Immature natural killer cell (primary cell): ENCODE data around the gene CATSPERE. TPM values are rescaled to one million over a fixed set of nuclear protein-coding genes. Genes with fewer than 3 reads are reported as not detected.
"Not testable (repeated sequence)": the region's sequence is repeated elsewhere in the genome, so short reads cannot be mapped to it uniquely, and the experiment has no call there.

ENCODE experiments used
- DNase-seq, 3 donors: peaks; one replicate each; pipeline ENCODE4 v3.0.0; 2022; ENCODE audit warnings: mixed read lengths in 1 of 3
- H3K27ac Mint-ChIP-seq, 6 donors: one replicate each; pipeline ENCODE4 v1.8.0; 2020; ENCODE audit warnings: mixed read lengths in 6 of 6, mild to moderate bottlenecking in 5 of 6, inconsistent platforms in 4 of 6, moderate library complexity in 3 of 6
- H3K27me3 Mint-ChIP-seq, 3 donors: one replicate each; pipeline ENCODE4 v1.8.0; 2020 to 2021; ENCODE audit warnings: low read depth in 3 of 3, mild to moderate bottlenecking in 3 of 3, mixed read lengths in 3 of 3, moderate library complexity in 3 of 3, inconsistent platforms in 1 of 3
- H3K36me3 Mint-ChIP-seq, 3 donors: one replicate each; pipeline ENCODE4 v1.8.0; 2020; ENCODE audit warnings: mixed read lengths in 3 of 3, inconsistent platforms in 2 of 3, mild to moderate bottlenecking in 2 of 3
- H3K4me1 Mint-ChIP-seq, 2 donors: one replicate each; pipeline ENCODE4 v1.8.0; 2020; ENCODE audit warnings: inconsistent platforms in 2 of 2, mild to moderate bottlenecking in 2 of 2, mixed read lengths in 2 of 2, moderate library complexity in 1 of 2
- H3K4me3 Mint-ChIP-seq, 5 donors: one replicate each; pipeline ENCODE4 v1.8.0; 2020; ENCODE audit warnings: mild to moderate bottlenecking in 5 of 5, mixed read lengths in 5 of 5, inconsistent platforms in 3 of 5, moderate library complexity in 3 of 5
- H3K9me3 Mint-ChIP-seq, 6 donors: one replicate each; pipeline ENCODE4 v1.8.0; 2020; ENCODE audit warnings: mild to moderate bottlenecking in 6 of 6, mixed read lengths in 6 of 6, inconsistent platforms in 4 of 6, moderate library complexity in 3 of 6
- polyA plus RNA-seq, 3 donors: library from polyadenylated mRNA; unstranded; fragments of 300-500 nt; fragmentation: Illumina TruSeq; gene quantifications; one replicate each; pipeline ENCODE4 v1.2.3, GENCODE V29; 2021

CATSPERE gene
- polyA plus RNA-seq, 3 donors from 2014 or later, result 0.11 to 0.31 TPM; not detected in 1

GRCh38 chr1:244682087-244682486, 221.0 kb downstream of the CATSPERE start:
- not testable (repeated sequence) for H3K9me3 Mint-ChIP-seq, H3K27ac Mint-ChIP-seq

More at GRCh38 chr1:244682087-244682486, 221.0 kb downstream of the CATSPERE start:
- not testable (repeated sequence) for H3K27me3 Mint-ChIP-seq, DNase-seq
- Mint-ChIP-seq H3K36me3 (peaks cover 0 to 20% (median 12%) of the 10 kb centered on the region in 3 donors), H3K4me1 (peaks cover 29 to 90% of the 10 kb centered on the region in 2 donors), H3K4me3 (peak overlapping the region in 1 of 5 donors; percentile 22)

Other genes with a start within 250 kb of the CATSPERE start
- 10 to 100 TPM; 28.8 to 44.7 (median 30.0) TPM for gene ADSS2, start 9.4 kb upstream of the CATSPERE start, polyA plus RNA-seq
- 10 to 100 TPM in 2 of 3 donors, 1 to 10 TPM in 1; 9.9 to 25.8 (median 20.7) TPM for gene DESI2, start 191.9 kb downstream of the CATSPERE start, polyA plus RNA-seq